GM04504 (cell line): Measurements from ENCODE around the gene FRMD5.
"Not testable (repeated sequence)": the region's sequence is repeated elsewhere in the genome, so short reads cannot be mapped to it uniquely, and the experiment has no call there.

Source experiments
- DNase-seq: peaks from one replicate; pipeline ENCODE4 v3.0.0-alpha.2; 2012; ENCODE audit warnings: low read depth

The FRMD5 gene

DNA sequence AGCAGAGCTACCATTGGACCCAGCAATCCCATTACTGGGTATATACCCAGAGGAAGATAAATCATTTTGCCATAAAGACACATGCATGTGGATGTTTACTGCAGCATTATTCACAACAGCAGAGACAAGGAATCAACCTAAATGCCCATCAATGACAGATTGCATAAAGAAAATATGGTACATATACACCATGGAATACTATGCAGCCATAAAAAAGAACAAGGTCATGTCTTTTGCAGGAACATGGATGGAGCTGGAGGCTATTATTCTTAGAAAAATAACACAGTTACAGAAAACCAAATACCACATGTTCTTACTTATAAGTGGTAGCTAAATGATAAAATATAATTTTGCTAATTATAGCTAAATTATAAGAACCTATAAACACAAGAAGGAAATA lies 162.3 kb downstream of the FRMD5 start:
- not testable (repeated sequence) for DNase-seq

DNA sequence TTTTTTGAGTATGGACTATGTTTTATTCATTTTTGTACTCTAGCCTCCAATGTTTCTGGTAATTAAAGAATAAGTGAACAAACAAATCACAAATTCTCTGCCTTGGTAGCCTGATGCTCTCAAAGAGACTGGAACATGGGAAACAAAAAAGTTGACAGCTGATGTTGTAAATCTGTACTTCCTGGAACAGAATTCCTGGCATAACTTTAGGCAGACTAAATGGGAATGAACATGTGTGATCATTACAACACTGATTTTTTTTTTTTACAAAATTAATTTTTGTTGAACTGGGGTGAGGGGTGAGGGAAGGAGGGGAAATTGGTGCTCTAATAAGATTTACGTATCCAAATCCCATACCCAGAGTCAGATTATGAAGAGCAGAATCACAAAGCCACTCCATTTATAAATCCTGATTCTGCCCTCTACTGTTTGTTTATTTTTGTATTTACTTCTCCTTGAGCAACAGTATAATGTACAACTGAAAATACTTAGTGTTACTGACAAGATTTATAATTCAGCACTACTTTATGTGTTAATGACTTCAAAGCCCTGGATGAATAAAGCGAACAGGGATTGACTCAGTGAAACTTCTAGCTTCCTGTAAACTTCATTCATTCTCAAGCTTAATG lies 165.0 kb downstream of the FRMD5 start:
- peak; percentile 36 for DNase-seq

DNA sequence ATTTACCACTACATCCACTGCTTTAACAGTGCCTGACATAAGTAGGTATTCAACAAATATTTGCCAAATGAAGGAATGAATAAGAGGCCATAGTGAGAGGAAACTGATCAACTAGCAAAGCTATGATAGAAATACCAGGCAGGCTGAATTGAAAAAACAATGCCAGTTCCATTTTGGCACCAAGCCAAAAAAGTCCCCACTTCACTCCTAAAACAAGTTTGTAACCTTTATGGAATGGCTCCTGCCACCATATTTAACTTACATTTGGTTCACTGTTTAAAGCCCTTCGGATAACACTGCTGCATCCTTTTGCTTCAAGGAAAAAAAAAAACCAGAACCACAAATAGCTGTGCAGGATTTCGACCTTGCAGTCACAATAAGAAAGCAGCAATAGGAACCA lies 166.1 kb downstream of the FRMD5 start:
- no peak for DNase-seq

DNA sequence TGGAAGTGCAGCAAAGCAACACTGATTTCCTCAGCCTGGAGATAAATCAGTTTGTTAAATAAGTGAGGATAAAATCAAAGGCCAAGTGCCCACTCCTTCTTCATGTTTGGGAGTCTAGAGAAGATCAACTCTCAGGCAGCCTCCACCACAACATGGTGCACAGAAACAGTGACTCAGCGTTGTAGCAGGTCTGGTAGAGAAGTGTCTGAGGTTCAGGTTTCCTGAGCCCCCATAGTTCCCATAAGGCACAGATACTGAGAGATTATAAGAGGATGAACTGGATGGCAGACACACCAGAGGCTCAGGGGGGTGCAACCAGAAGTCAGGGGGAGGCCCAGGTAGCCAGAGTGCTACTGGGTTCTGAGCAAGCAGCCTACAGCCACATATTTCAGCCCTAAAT lies 166.7 kb downstream of the FRMD5 start:
- DNase-seq: no peak

DNA sequence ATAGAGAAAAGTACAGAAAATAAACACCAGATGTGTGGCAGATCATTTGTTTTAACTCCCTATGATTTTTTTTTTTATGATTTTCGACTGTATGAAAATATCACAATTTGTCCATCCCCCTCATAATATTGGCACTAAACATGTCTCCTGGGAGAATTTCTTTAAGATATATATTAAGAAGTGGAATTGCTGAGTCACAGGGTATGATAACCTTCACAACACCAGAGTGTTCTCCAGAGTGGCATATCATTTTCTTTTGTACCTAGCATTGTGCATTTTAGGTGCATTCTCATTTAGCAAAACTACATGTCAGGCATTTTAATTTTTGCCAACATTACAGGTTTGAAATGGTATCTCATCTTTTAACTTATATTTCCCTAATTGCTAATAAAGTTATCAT lies 170.9 kb downstream of the FRMD5 start:
- DNase-seq: no peak

DNA sequence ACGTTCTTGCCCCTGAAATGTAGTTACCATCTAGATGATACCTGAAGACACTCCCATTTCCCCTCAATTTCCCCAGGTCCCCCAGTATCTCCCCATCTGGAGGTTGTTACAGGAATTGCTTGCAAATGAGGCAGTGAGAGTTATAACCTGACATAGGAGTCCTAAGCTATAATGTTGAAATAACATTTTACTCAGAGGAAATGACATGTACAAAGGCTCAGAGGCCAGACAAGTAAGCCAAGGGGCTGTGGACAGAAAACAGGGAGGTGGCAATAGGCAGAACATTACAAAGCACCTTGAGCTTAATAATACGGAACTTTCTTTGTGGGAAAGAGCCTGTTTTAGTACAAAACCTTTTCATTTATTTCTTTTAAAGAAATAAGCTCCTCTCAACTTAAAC lies 171.9 kb downstream of the FRMD5 start:
- no peak for DNase-seq

DNA sequence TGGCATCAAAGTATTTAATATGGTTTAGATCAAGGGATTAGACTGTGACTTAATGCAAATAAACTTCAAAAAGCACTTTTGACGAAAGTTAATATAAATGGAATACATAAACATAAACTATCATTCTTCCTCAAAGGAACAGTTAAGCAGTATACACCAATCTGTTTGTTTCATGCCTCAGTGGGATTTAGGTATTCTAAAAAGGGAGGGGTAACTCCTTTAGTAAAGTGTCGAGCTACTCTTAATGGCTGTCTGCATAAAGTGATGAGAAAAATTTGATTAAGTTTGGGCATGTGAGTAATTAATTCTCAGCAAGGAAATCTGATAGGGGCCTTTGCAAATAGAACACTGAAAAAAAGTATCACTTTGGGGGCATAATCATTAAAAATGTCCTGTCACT lies 176.9 kb downstream of the FRMD5 start:
- DNase-seq: no peak

DNA sequence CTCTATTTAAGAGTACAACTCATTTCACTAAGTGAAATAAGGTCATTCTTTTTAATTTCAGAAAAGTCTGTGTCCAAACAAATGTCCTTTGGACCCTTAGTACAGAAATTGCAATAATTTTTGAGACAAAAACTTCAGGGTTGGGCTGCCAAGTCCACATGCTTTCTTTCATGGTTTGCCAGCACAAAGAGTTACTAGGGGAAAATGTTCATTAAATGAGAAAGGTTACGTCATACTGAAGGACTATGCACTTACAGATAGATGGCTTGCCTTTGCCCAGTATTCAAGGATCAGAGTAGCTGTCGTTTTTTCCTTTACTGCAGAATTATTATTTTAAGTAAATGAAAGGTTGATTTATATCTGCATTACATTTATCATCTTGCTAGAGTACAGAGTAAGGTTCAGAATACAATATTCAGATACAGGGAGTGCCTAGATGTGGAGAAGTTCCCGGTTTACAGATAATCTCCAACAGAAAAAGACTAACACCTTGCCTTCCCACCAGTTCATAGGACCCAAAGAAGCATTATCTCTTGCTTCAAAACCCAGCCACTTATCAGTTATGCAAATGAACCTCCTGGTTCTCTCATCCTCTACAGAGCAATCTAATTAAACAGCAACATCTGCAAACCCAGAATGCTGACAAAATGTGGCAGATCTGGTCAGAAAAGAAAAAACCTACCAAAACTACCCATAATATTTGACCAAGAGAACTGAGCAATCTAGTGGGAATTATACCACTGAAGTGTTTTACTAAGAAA lies 179.3 kb downstream of the FRMD5 start:
- no peak for DNase-seq

DNA sequence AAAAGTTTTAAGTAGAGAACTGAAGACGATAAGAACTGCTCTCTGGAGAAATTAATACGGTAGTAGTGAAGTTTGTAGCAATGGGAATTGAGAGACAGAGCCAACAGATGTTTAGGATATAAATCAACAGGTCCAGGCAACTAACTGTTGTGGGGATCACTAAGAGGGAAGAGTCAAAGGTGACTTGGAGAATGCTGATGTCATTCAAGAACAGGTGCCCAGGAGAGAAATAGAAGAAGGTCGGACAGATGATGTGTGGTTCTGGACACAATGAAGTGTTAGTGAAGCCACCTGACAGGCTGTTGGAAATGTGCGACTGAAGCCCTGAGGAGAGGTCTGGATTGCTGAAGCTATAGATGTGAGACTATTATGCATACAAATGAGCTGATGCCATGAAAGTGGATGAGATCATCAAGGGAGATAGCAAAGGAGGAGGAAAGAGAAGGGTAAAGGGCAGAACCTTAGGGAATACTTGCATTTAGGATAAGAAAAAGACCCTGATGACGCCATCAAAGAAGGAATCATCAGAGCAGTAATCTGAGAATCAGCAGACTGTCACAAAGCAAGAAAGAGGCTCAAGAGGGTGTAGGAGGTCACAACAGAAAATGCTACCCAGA lies 183.7 kb downstream of the FRMD5 start:
- no peak for DNase-seq

DNA sequence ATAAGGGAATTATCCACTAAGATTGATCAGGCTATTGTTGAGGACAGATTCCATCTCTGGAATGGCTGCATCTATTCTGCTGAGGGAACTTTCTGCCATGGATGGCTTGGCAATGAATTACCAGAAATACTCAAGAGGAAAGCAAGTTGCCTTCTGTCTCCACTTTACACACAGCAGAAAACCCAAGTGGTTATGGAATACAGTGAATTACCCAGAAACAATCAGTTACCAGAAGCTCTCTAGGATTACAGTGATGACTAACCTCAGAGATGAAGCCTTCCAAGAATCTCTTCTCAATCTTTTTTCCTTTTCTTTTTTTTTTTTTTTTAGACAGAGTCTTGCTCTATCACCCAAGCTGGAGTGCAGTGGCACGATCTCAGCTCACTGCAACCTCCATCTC lies 185.0 kb downstream of the FRMD5 start:
- peak; percentile 31 for DNase-seq

DNA sequence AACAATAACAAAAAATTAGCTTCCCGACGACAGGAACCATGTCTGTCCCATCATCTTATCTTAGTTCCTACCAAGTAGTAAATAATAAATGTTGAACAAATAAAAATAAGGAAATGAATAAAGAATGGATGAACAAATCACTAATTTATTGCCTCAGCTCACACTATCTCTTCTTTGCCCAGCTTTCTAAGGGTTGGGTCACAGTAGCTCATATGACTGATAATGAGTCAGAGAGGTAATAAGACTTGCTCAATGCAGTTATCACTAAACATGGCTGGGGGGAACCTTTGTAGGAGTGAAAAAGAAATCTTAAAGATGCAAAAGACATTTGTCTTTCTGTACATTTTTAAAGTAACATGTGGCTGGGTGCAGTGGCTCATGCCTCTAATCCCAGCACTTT lies 186.0 kb downstream of the FRMD5 start:
- DNase-seq: peak; percentile 20

DNA sequence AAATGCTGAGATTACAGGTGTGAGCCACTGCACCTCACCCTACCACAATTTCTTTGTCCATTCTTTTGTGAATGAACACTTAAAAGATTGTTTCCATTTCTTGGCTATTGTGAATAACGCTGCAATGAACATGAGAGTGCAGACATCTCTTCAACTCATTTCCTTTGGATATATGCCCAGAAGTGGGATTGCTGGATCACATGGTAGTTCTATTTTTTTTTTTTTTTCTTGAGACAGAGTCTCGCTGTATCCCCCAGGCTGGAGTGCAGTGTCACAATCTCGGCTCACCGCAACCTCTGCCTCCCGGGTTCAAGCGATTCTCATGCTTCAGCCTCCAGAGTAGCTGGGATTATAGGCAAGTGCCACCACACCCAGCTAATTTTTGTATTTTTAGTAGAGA lies 194.8 kb downstream of the FRMD5 start:
- DNase-seq: peak; percentile 38

DNA sequence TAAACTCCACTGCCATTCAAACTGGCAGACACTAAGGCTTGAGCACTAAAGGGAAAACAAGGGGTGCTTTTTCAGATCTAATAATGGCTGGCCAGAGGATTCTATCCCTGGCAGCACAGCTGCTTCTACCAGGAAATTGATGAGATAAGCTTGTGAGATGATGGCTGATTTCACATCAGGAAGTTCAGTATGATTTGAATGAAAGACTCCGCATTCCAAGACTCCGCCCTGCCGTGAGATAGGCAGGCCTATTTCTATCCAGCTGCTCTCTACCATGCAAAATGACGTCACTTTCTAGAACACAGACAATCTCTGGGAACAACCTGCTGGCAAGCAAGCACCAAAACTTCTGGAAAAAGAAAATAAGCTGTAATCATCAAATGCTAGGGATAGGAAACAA lies 196.5 kb downstream of the FRMD5 start:
- no peak for DNase-seq

DNA sequence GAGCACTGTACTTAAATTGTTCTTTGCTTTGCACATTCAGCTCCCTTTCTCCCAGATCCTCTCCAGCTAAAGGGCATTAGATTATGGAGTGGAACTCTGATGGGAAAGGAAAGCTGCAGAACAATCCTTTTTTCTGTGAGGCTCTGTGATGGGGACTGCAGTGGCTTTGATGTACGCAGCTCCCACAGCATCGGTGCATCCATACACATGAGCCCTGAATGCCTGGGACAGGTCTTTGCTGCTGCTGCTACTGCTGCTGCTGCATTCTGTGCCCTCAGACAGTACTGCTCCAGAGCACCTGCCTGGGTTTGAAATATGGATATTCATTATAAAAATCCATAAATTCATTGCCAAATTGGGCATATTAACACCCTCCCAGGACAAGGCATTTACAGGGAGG lies 203.9 kb downstream of the FRMD5 start:
- no peak for DNase-seq

DNA sequence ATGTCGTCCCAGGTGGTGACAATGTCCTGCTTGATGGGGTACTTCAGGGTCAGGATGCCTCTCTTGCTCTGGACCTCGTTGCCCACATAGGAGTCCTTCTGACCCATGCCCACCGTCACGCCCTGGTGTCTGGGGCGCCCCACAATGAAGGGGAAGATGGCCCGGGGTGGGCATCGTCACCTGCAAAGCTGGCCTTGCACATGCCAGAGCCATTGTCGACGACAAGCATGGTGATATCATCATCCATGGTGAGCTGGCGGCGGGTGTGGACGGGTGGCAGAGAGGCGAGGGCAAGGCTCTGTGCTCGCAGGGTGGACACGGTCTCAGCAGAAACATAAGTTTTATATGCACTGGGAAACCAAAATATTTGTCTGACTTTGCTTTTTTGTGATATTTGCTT lies 205.1 kb downstream of the FRMD5 start:
- no peak for DNase-seq

DNA sequence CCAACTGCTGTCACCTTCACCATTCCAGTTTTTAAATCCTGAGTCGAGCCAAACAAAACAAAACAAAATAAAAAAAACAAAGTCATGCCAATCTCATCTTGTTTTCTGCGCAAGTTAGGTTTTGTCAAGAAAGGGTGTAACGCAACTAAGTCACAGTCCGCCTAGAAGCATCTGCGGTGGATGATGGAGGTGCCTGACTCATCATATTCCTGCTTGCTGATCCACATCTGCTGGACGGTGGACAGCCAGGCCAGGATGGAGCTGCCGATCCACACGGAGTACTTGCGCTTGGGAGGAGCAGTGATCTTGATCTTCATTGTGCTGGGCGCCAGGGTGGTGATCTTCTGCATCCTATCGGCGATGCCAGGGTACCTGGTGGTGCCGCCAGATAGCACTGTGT lies 206.2 kb downstream of the FRMD5 start:
- no peak for DNase-seq

DNA sequence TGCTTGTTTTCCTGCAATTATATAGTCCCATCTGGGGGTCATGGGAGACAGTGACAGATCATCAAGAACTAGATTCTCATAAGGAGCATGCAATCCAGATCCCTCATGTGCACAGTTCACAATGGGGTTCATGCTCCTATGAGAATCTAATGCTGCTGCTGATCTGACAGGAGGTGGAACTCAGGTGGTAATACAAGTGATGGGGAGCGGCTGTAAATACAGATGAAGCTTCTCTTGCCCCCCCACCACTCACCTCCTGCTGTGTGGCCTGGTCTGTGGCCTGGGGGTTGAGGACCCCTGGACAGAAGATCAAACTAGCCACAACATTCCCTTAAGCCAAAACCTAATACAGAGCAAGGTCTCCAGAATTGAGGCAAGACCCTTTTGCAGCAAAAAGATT lies 207.1 kb downstream of the FRMD5 start:
- DNase-seq: no peak

DNA sequence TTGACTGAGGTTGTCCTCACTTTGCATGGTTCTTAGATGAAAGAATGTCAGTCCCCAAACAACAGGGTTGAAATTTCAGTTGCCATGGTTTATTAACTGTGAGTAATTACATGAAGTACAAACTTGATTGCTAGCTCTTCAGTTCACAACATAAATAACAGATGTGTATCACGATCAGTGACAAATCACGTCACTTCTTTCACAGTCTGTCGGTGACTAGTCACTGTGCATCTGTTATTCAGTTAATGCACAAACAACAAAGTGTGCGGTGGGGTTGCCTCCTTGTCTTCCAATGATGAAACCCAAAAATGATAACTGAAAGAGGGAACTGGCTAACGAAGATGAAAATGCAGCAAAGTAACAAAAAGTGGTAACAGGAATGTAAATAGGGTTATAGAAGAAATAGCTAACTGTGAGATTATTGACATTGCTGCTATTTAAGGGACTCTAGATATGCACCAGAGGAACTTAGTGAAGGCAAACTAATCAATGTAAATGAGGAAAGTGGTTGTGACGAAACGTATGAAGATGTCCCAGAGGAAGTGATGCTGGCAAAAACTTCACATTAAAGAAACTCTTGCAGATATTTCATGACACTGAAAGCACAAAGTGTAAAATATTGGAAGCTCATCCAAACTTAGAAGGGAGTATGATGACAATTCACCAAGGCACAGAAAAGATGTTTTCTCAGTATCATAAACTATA lies 208.9 kb downstream of the FRMD5 start:
- DNase-seq: no peak

DNA sequence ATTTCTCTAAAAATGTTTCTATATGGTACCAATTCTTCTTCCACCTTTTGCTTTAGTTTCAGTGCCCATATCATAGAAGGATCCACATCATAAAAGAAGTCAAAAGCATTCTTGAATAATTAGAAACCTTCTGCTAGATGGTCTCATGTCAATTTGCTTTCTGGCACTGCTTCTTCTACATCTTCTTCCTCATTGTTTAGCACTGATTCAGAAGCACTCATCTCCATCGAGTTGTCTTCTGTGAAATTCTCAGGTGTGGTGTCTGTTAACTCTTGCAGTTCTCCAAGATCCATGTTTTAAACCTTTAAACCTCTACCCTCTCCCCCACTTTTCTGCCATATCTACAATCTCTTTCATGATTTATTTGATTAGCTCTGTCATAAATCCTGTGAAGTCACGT lies 213.5 kb downstream of the FRMD5 start:
- no peak for DNase-seq

DNA sequence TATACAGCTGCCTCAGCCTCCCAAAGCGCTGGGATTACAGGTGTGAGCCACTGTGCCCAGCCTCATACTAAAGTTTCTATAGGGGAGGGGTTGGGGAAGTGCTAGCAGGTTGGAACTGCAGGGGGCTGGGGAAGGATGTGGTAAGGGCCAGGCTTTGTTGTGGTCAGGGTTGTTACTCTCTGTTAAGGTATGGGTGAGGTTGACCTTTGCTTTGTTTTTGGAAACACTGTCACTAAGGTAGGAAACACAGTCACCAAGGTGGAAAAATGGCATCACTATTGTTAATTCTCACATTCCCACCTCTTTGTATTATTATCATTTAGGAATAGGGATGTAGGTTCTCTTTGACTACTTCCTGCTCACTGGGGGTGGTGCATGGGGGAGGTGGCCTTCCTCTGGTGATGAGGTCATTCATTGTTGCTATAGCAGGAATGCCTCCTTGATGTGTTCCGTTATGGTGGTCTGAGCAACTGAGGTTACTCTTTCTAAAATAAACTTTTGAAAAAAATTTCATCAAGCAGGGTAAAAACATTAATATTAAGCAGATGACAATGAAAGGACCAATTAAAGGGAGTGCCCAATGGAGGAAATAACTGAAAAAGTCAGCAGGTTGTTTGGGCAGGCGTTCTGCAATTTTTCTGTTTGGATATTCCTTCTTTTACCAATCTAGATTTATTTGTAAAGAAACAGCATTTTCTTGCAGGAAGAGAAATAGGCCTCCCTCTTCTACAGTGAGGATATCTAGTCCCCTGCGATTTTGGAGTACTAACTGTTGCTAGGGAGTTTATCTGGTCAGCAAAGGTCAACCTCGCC lies 217.8 kb downstream of the FRMD5 start:
- DNase-seq: no peak

DNA sequence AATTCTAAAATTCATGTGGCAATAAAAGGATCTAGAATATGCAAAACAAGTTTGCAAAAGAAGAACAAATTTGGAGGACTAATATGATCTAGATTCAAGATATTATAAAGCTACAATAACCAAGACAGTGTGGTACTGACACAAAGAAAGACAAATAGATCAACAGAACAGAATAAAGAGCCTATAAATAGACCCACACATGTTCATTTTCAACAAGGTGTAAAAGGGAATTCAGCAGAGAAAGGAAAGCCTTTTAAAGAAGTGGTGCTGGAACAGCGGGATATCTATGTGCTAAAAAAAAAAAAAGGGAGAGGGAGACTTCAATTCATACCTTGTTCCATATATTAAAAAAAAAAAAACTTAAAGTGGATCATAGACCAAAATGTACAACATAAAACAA lies 219.3 kb downstream of the FRMD5 start:
- DNase-seq: no peak

DNA sequence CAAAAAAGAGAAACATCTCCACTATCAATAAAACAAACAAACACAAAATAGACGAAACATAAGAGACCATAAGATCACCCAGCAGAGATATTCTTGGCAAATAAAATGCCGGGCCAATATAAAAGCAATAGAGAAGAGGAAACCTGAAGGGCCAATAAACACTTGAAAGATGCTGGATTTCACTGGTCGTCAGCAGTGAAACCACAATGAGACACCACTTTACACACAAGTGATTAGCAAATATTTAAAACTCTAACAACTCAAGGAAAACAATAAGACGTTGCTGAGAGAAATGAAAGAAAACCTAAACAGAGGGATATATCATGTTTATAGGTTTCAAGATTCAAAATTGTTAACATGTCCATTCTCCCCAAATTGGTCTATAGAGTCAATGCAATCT lies 219.7 kb downstream of the FRMD5 start:
- no peak for DNase-seq
